ENCODE measurements around the gene ATP8A2. TPM values are rescaled to one million over a fixed set of nuclear protein-coding genes. Genes with fewer than 3 reads are reported as not detected.

The ATP8A2 gene
- total RNA-seq, 2 experiments from 2014 or later: 0.22 to 0.42 TPM

DNA sequence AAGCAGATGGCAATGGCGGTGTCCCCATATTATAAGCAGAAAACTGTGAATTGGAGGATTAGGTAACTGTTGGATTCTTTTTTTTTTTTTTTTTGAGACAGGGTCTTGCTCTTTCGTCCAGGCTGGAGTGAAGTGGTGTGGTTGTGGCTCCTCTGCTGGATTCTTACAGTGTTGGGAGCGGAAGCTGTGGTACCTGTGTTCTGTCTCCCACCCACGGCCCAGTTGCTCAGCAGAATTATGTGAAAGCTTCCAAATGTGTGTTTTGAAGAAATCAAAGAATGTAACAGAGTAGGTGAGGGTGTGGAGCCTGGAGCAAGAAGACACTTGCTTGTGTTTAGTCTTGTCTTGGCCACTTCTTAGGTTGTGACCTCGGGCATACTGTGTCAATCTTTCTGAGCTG is 384.5 kb downstream of the ATP8A2 start:
- H3K27ac Mint-ChIP-seq: no peak overlapping the region
- peaks cover 17% of the 10 kb centered on the region for H3K4me1 Mint-ChIP-seq
- no peak for DNase-seq
- no peaks in the 10 kb centered on the region for H3K36me3 Mint-ChIP-seq (ENCODE audit: low read depth)
- no peaks in the 10 kb centered on the region for H3K9me3 Mint-ChIP-seq
- no peak overlapping the region for H3K4me3 Mint-ChIP-seq
- ChIA-PET POLR2A (no interaction called here), CTCF (interaction anchor here (0.6 kb wide), 2 partner anchors 306 to 467 kb away, joined by 3 read pairs; no protein-coding TSS in a partner anchor)
- H3K27me3 Mint-ChIP-seq: peaks cover 2% of the 10 kb centered on the region

- H3K9me3 Mint-ChIP-seq: no peaks in the 10 kb centered on the region
- H3K4me1 Mint-ChIP-seq: peaks cover 17% of the 10 kb centered on the region
- no peak overlapping the region for H3K4me3 Mint-ChIP-seq
- no peak for DNase-seq
- CTCF ChIA-PET: no interaction called here
- POLR2A ChIA-PET: no interaction called here
- peaks cover 2% of the 10 kb centered on the region for H3K27me3 Mint-ChIP-seq
- no peaks in the 10 kb centered on the region for H3K36me3 Mint-ChIP-seq (ENCODE audit: low read depth)
- no peak overlapping the region for H3K27ac Mint-ChIP-seq
Measured at GRCh38 chr13:25756912-25757311, 385.1 kb downstream of the ATP8A2 start.

GRCh38 chr13:25761041-25761440 is 389.3 kb downstream of the ATP8A2 start:
- no peak for DNase-seq
- ChIA-PET POLR2A (no interaction called here), CTCF (no interaction called here)
- peaks cover 3% of the 10 kb centered on the region for H3K36me3 Mint-ChIP-seq (ENCODE audit: low read depth)
- no peak overlapping the region for H3K27ac Mint-ChIP-seq
- H3K27me3 Mint-ChIP-seq: peaks cover 2% of the 10 kb centered on the region
- H3K4me1 Mint-ChIP-seq: peaks cover 12% of the 10 kb centered on the region
- no peak overlapping the region for H3K4me3 Mint-ChIP-seq
- H3K9me3 Mint-ChIP-seq: peaks cover 9% of the 10 kb centered on the region

DNA sequence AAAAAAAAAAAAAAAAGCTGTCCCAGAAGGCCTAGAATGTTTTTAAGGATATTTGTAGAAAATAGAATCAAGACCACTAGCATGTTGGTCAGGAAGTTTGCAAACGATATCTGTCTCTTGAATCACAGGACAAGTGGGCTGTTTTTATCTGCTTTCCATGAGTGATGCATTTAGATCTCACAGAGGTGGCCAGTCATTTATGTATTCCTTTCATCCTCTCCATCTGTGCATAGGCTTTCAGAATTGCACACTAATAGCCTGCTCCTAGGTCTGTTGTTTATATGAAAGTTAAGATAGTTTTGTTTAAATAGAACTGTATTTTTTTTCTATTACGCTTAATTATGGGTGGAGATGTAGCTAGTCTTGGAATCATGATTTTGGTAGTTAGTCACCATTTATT is 390.5 kb downstream of the ATP8A2 start:
- DNase-seq: no peak
- ChIA-PET CTCF (interaction anchor here (1.1 to 1.3 kb wide), 3 partner anchors 8 to 67 kb away, joined by 3 to 5 read pairs (median 4); no protein-coding TSS in a partner anchor), POLR2A (no interaction called here)
- H3K27ac Mint-ChIP-seq: no peak overlapping the region
- H3K36me3 Mint-ChIP-seq (ENCODE audit: low read depth): peaks cover 3% of the 10 kb centered on the region
- H3K27me3 Mint-ChIP-seq: no peaks in the 10 kb centered on the region
- H3K4me1 Mint-ChIP-seq: peaks cover 12% of the 10 kb centered on the region
- H3K4me3 Mint-ChIP-seq: no peak overlapping the region
- peaks cover 9% of the 10 kb centered on the region for H3K9me3 Mint-ChIP-seq

DNA sequence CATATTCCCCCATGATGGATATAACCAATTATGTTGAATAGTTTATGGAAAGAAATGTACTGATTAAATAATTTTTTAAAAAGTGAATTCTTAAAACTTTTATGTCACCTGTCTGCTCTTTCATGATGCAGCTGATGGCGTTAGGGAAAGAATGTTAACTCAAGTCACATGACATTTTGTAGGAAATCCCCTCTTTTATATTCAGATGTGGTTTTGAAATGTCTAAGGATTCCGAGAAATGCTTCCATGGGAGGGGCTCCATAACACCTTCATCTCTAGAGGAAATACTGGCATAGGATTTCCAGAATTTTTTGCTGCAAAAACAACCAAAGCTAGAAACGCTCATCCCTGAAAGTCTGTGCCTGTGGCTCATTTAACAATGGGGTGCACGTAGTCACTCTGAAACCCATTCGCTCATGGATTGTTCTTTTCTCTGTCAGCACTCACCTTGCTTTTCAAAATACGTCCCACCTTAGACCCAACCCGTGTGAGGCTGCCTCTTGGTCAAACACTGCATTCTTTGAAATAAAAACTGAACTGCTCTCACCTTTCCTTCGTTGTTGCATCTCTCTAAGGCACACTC is 391.1 kb downstream of the ATP8A2 start:
- Mint-ChIP-seq H3K4me1 (peaks cover 12% of the 10 kb centered on the region), H3K9me3 (peaks cover 9% of the 10 kb centered on the region), H3K4me3 (no peak overlapping the region), H3K27ac (no peak overlapping the region), H3K27me3 (no peaks in the 10 kb centered on the region), H3K36me3 (ENCODE audit: low read depth) (peaks cover 3% of the 10 kb centered on the region)
- ChIA-PET POLR2A (no interaction called here), CTCF (interaction anchor here (1.1 to 1.3 kb wide), 3 partner anchors 8 to 67 kb away, joined by 3 to 5 read pairs (median 4); no protein-coding TSS in a partner anchor)
- no peak for DNase-seq

- H3K4me1 Mint-ChIP-seq: peaks cover 12% of the 10 kb centered on the region
- peaks cover 9% of the 10 kb centered on the region for H3K9me3 Mint-ChIP-seq
- H3K4me3 Mint-ChIP-seq: no peak overlapping the region
- H3K27ac Mint-ChIP-seq: no peak overlapping the region
- H3K36me3 Mint-ChIP-seq (ENCODE audit: low read depth): peaks cover 3% of the 10 kb centered on the region
- CTCF ChIA-PET: no interaction called here
- no peak for DNase-seq
- no peaks in the 10 kb centered on the region for H3K27me3 Mint-ChIP-seq
- POLR2A ChIA-PET: no interaction called here
Measured at GRCh38 chr13:25764378-25764777, 392.6 kb downstream of the ATP8A2 start.

- H3K36me3 Mint-ChIP-seq (ENCODE audit: low read depth): peaks cover 3% of the 10 kb centered on the region
- no peak for DNase-seq
- H3K27ac Mint-ChIP-seq: no peak overlapping the region
- H3K4me1 Mint-ChIP-seq: peaks cover 12% of the 10 kb centered on the region
- ChIA-PET CTCF (no interaction called here), POLR2A (no interaction called here)
- no peak overlapping the region for H3K4me3 Mint-ChIP-seq
- peaks cover 9% of the 10 kb centered on the region for H3K9me3 Mint-ChIP-seq
- H3K27me3 Mint-ChIP-seq: no peaks in the 10 kb centered on the region
Measured at GRCh38 chr13:25765266-25765665, 393.5 kb downstream of the ATP8A2 start.

GRCh38 chr13:25766576-25766975 is 394.8 kb downstream of the ATP8A2 start:
- H3K27ac Mint-ChIP-seq: no peak overlapping the region
- peaks cover 9% of the 10 kb centered on the region for H3K9me3 Mint-ChIP-seq
- ChIA-PET POLR2A (no interaction called here), CTCF (no interaction called here)
- H3K27me3 Mint-ChIP-seq: no peaks in the 10 kb centered on the region
- no peak overlapping the region for H3K4me3 Mint-ChIP-seq
- H3K4me1 Mint-ChIP-seq: peaks cover 18% of the 10 kb centered on the region
- peaks cover 3% of the 10 kb centered on the region for H3K36me3 Mint-ChIP-seq (ENCODE audit: low read depth)
- DNase-seq: no peak

DNA sequence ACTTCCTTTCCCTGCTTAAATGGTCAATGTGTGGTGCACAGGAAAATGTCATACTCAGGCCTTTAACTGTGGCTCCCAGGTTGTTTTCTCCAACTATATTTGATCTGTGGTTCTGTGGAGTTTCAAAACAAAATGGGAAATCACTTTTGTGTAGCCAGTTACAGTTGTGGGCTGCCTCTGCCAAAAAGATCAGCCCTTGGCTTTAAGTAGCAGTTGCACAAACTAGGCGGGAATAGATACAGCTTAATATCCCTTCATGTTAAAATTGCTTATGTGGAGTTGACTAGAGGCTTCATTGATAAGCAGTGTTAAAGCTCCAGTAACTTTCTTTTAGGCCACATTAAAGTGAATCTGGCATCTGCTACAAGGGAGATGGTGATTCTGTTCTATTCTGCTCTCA is 395.2 kb downstream of the ATP8A2 start:
- Mint-ChIP-seq H3K4me3 (no peak overlapping the region), H3K27ac (no peak overlapping the region), H3K4me1 (peaks cover 18% of the 10 kb centered on the region), H3K9me3 (peaks cover 9% of the 10 kb centered on the region), H3K36me3 (ENCODE audit: low read depth) (peaks cover 3% of the 10 kb centered on the region), H3K27me3 (no peaks in the 10 kb centered on the region)
- no peak for DNase-seq
- ChIA-PET CTCF (no interaction called here), POLR2A (no interaction called here)

DNA sequence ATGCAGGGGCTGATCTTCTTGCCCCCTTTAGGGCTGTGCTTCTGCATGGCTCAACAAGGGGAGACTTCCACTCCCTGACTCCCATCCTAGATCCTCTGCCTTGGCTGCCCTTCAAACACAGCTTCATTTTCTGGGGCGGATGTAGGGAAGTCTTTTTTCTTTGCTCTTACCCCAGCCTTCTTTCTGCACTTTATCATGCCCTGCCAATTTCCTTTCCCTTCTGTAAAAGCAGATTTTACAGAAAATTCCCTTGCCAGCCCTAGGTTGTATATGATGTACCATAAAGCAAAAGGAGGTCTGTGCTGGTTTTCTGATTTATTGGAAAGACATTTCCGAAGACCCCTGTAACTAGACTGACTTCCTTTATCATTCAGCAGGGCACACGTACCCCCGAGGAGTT is 396.6 kb downstream of the ATP8A2 start:
- Mint-ChIP-seq H3K27ac (no peak overlapping the region), H3K4me3 (no peak overlapping the region), H3K9me3 (peaks cover 9% of the 10 kb centered on the region), H3K36me3 (ENCODE audit: low read depth) (peaks cover 3% of the 10 kb centered on the region), H3K27me3 (no peaks in the 10 kb centered on the region), H3K4me1 (peaks cover 9% of the 10 kb centered on the region)
- ChIA-PET CTCF (no interaction called here), POLR2A (no interaction called here)
- no peak for DNase-seq

- H3K27ac Mint-ChIP-seq: no peak overlapping the region
- H3K4me3 Mint-ChIP-seq: no peak overlapping the region
- POLR2A ChIA-PET: interaction anchor here (0.6 kb wide), 1 partner anchor 100 kb away, joined by 4 read pairs; no protein-coding TSS in a partner anchor
- H3K4me1 Mint-ChIP-seq: peaks cover 6% of the 10 kb centered on the region
- peaks cover 3% of the 10 kb centered on the region for H3K36me3 Mint-ChIP-seq (ENCODE audit: low read depth)
- no peaks in the 10 kb centered on the region for H3K27me3 Mint-ChIP-seq
- H3K9me3 Mint-ChIP-seq: peaks cover 9% of the 10 kb centered on the region
- CTCF ChIA-PET: interaction anchor here (0.9 kb wide), 1 partner anchor 60 kb away, joined by 3 read pairs; no protein-coding TSS in a partner anchor
- DNase-seq: no peak
Measured at GRCh38 chr13:25768838-25769237, 397.1 kb downstream of the ATP8A2 start.

DNA sequence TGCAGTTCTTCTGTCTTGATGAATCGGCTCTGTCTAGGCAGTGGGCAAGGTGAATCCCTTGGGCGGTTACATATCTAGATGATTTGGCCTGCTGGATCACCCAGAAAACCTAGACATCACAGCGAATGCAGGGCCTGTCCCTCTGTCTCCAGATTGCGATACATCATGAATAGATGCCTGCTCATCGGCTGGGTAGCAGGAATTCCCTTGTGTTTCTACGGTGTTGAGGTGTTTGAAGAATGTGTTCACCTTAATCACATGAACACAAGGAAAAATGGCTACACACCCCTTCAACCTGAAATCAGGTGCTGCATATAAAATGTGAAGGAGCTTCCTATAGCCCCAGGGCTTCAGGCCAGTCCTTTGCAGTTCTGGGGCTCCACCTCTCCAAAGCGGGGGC is 398.8 kb downstream of the ATP8A2 start:
- Mint-ChIP-seq H3K36me3 (ENCODE audit: low read depth) (no peaks in the 10 kb centered on the region), H3K27ac (no peak overlapping the region), H3K27me3 (no peaks in the 10 kb centered on the region), H3K4me1 (peaks cover 6% of the 10 kb centered on the region), H3K4me3 (no peak overlapping the region), H3K9me3 (peaks cover 3% of the 10 kb centered on the region)
- DNase-seq: no peak
- ChIA-PET CTCF (interaction anchor here (1.7 kb wide), 1 partner anchor 9 kb away, joined by 4 read pairs; no protein-coding TSS in a partner anchor), POLR2A (no interaction called here)

DNA sequence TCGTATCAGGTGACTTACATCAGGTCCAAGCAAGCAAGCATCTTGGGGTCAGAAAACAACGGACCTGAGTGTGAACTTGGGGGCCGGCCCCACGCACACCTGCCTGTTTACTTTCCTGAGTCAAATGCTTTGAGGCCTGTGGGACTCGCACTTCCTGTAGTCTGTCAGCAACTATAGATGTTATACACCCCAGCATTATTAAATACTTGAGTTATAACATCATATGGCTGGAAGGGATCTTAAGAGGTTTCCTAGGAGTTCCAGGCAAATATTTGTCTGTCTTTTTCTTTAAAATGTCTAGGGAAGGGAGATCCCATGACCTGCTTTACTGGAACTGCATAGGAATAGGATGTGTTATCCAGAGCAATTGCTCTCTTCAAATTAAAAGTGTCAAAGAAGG is 399.4 kb downstream of the ATP8A2 start:
- ChIA-PET CTCF (interaction anchor here (1.2 to 1.7 kb wide), 2 partner anchors 9 to 10 kb away, joined by 3 to 4 read pairs; no protein-coding TSS in a partner anchor), POLR2A (no interaction called here)
- Mint-ChIP-seq H3K4me1 (peaks cover 6% of the 10 kb centered on the region), H3K36me3 (ENCODE audit: low read depth) (no peaks in the 10 kb centered on the region), H3K27me3 (no peaks in the 10 kb centered on the region), H3K9me3 (no peaks in the 10 kb centered on the region), H3K27ac (no peak overlapping the region), H3K4me3 (no peak overlapping the region)
- no peak for DNase-seq

Measured in activated CD4-positive, alpha-beta T cell treated with anti-CD3 and anti-CD28 coated beads, Interleukin-2, amount 10 ng/mL, durations not matched to agents 7 days and 5 days (primary cell).